Measurements from ENCODE around the gene CDC42BPB.

CDC42BPB gene

GRCh38 chr14:103061482-103061976, 4.2 kb upstream of the CDC42BPB start:
- Histone ChIP-seq H3K9me3 (no peaks in the 10 kb centered on the region), H3K4me3 (no peak overlapping the region), H3K36me3 (no peaks in the 10 kb centered on the region), H3K27me3 (no peaks in the 10 kb centered on the region), H3K27ac (no peak overlapping the region), H3K4me1 (peaks cover 0 to 20% (median 15%) of the 10 kb centered on the region in 4 donors)
- DNase-seq: no peak
- TF ChIP-seq CTCF (IDR thresholded peaks at IDR 0.05): no peak
- intact Hi-C loops (cut with DNase I; ENCODE audit: low total_unique reads): no loop called here

GRCh38 chr14:103059556-103059955, 2.2 kb upstream of the CDC42BPB start:
- no peak overlapping the region for H3K27ac ChIP-seq
- no peaks in the 10 kb centered on the region for H3K27me3 ChIP-seq
- no peaks in the 10 kb centered on the region for H3K36me3 ChIP-seq
- intact Hi-C loops (cut with DNase I; ENCODE audit: low total_unique reads): no loop called here
- no peak for DNase-seq
- H3K4me1 ChIP-seq: peaks cover 0 to 39% (median 33%) of the 10 kb centered on the region in 4 donors
- H3K4me3 ChIP-seq: no peak overlapping the region
- H3K9me3 ChIP-seq: no peaks in the 10 kb centered on the region
- TF ChIP-seq CTCF (IDR thresholded peaks at IDR 0.05): no peak

- no peaks in the 10 kb centered on the region for H3K9me3 ChIP-seq
- DNase-seq: peak in 1 of 2 donors; percentile 69
- no peak for TF ChIP-seq CTCF (IDR thresholded peaks at IDR 0.05)
- no peaks in the 10 kb centered on the region for H3K27me3 ChIP-seq
- no peaks in the 10 kb centered on the region for H3K36me3 ChIP-seq
- peak overlapping the region; percentile 75 to 87 for H3K27ac ChIP-seq
- intact Hi-C loops (cut with DNase I; ENCODE audit: low total_unique reads): no loop called here
- peak overlapping the region; percentile 93 to 100 for H3K4me3 ChIP-seq
- H3K4me1 ChIP-seq: peaks cover 0 to 49% (median 33%) of the 10 kb centered on the region in 4 donors
These were observed 1.1 kb upstream of the CDC42BPB start for GRCh38 chr14:103058164-103059055.

GRCh38 chr14:103057028-103057371, 349 bp downstream of the CDC42BPB start:
- no peak for TF ChIP-seq CTCF (IDR thresholded peaks at IDR 0.05)
- Histone ChIP-seq H3K9me3 (no peaks in the 10 kb centered on the region), H3K27ac (peak overlapping the region; percentile 90 to 97), H3K27me3 (no peaks in the 10 kb centered on the region), H3K4me3 (peak overlapping the region; percentile 93 to 100), H3K4me1 (peaks cover 0 to 59% (median 33%) of the 10 kb centered on the region in 4 donors), H3K36me3 (no peaks in the 10 kb centered on the region)
- DNase-seq: peak in 1 of 2 donors; percentile 69
- intact Hi-C loops (cut with DNase I; ENCODE audit: low total_unique reads): no loop called here

GRCh38 chr14:103056322-103057027, 874 bp downstream of the CDC42BPB start:
- peak; percentile 59 to 77 for DNase-seq
- intact Hi-C loops (cut with DNase I; ENCODE audit: low total_unique reads): no loop called here
- H3K36me3 ChIP-seq: no peaks in the 10 kb centered on the region

More at GRCh38 chr14:103056322-103057027, 874 bp downstream of the CDC42BPB start:
- H3K27me3 ChIP-seq: no peaks in the 10 kb centered on the region
- peak overlapping the region; percentile 93 to 100 for H3K4me3 ChIP-seq
- no peak for TF ChIP-seq CTCF (IDR thresholded peaks at IDR 0.05)
- peaks cover 0 to 65% (median 33%) of the 10 kb centered on the region in 4 donors for H3K4me1 ChIP-seq
- peak overlapping the region; percentile 90 to 97 for H3K27ac ChIP-seq
- no peaks in the 10 kb centered on the region for H3K9me3 ChIP-seq
